ENCODE data around the gene DLGAP1. TPM values are rescaled to one million over a fixed set of nuclear protein-coding genes. Genes with fewer than 3 reads are reported as not detected.

The DLGAP1 gene
- total RNA-seq, 1 donor from 2014 or later, result 18.5 TPM

DNA sequence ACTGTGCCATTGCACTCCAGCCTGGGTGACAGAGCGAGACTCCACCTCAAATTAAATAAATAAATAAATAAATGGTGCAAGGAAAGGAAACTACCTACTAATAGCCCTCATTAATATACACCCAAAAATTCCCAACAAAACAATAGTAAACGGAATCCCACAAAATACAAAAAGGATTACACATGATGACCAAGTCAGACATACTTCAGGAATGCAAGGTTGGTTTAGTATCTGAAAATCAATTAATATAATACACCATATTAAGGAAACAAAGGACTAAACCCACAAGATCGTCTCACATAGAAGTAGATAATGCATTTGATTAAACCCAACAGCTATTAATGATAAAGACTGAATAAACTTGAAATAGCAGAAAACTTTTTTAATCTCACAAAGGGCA, 697.7 kb downstream of the DLGAP1 start:
- H3K79me2 ChIP-seq (ENCODE audit: low read depth), result no peaks in the 10 kb centered on the region
- H3K9ac ChIP-seq, result no peak overlapping the region
- H3F3A ChIP-seq (ENCODE audit: low read depth), result no peaks in the 10 kb centered on the region
- no peak overlapping the region for H3K4me3 ChIP-seq
- DNase-seq (ENCODE audit: low spot score), result no peak
- no peak overlapping the region for H3K27ac Mint-ChIP-seq
- no peaks in the 10 kb centered on the region for H3K27me3 Mint-ChIP-seq (ENCODE audit: insufficient read depth, low read depth)
- H3K4me1 Mint-ChIP-seq, result no peaks in the 10 kb centered on the region
- no peak overlapping the region for H3K27ac ChIP-seq
- H3K4me1 ChIP-seq, result peaks cover under 1% of the 10 kb centered on the region
- no peaks in the 10 kb centered on the region for H3K27me3 ChIP-seq
- no peak overlapping the region for H3K4me3 Mint-ChIP-seq
- H2AFZ ChIP-seq (replicated peaks), result no peak overlapping the region
- H3K36me3 ChIP-seq, result no peaks in the 10 kb centered on the region
- no peaks in the 10 kb centered on the region for H4K20me1 ChIP-seq (ENCODE audit: low read depth)
- no peak for TF ChIP-seq EZH2 (IDR thresholded peaks at IDR 0.05)
- TF ChIP-seq, protein P1, sequence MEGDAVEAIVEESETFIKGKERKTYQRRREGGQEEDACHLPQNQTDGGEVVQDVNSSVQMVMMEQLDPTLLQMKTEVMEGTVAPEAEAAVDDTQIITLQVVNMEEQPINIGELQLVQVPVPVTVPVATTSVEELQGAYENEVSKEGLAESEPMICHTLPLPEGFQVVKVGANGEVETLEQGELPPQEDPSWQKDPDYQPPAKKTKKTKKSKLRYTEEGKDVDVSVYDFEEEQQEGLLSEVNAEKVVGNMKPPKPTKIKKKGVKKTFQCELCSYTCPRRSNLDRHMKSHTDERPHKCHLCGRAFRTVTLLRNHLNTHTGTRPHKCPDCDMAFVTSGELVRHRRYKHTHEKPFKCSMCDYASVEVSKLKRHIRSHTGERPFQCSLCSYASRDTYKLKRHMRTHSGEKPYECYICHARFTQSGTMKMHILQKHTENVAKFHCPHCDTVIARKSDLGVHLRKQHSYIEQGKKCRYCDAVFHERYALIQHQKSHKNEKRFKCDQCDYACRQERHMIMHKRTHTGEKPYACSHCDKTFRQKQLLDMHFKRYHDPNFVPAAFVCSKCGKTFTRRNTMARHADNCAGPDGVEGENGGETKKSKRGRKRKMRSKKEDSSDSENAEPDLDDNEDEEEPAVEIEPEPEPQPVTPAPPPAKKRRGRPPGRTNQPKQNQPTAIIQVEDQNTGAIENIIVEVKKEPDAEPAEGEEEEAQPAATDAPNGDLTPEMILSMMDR (IDR thresholded peaks at IDR 0.05), result no peak
- no peak for TF ChIP-seq EZH2phosphoT487 (IDR thresholded peaks at IDR 0.05)
- H3K9me3 ChIP-seq (ENCODE audit: low read depth), result peaks cover 4% of the 10 kb centered on the region
- peaks cover 11% of the 10 kb centered on the region for H3K9me3 Mint-ChIP-seq
- H3K4me2 ChIP-seq, result no peak overlapping the region
- no peaks in the 10 kb centered on the region for H3K36me3 Mint-ChIP-seq

DNA sequence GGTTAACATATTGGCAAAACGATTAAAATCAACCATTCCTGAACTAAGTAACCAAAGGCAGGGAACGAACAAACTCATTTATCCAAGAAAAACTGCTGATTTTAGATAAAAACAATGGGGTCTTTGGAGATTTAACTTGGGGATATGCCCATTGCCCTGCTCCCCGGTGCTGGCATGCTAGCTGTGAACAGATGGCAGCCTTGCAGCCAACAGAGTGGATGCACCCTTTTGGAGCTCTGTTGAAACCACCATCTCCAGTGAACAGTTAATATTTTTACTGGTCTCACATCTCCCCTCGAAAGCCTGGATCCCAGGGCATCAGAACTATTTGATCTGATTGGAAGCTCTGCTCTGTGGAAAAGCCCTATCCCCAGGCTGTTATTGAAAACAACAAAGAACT, 702.0 kb downstream of the DLGAP1 start:
- H3K27me3 ChIP-seq, result no peaks in the 10 kb centered on the region
- peaks cover 4% of the 10 kb centered on the region for H3K9me3 ChIP-seq (ENCODE audit: low read depth)
- H3K4me1 ChIP-seq, result no peaks in the 10 kb centered on the region
- no peak overlapping the region for H3K4me3 Mint-ChIP-seq
- H3K9me3 Mint-ChIP-seq, result peaks cover 9% of the 10 kb centered on the region
- TF ChIP-seq, protein P1 (IDR thresholded peaks at IDR 0.05), result no peak
- TF ChIP-seq EZH2phosphoT487 (IDR thresholded peaks at IDR 0.05), result no peak
- TF ChIP-seq EZH2 (IDR thresholded peaks at IDR 0.05), result no peak
- H4K20me1 ChIP-seq (ENCODE audit: low read depth), result no peaks in the 10 kb centered on the region
- no peak overlapping the region for H3K4me2 ChIP-seq
- H3K36me3 Mint-ChIP-seq, result no peaks in the 10 kb centered on the region
- no peak overlapping the region for H3K27ac ChIP-seq
- no peaks in the 10 kb centered on the region for H3K36me3 ChIP-seq
- H3K9ac ChIP-seq, result no peak overlapping the region
- no peak for DNase-seq (ENCODE audit: low spot score)
- no peak overlapping the region for H3K27ac Mint-ChIP-seq
- H3K27me3 Mint-ChIP-seq (ENCODE audit: insufficient read depth, low read depth), result no peaks in the 10 kb centered on the region
- H2AFZ ChIP-seq (replicated peaks), result no peak overlapping the region
- H3K4me3 ChIP-seq, result no peak overlapping the region
- no peaks in the 10 kb centered on the region for H3K79me2 ChIP-seq (ENCODE audit: low read depth)
- H3K4me1 Mint-ChIP-seq, result no peaks in the 10 kb centered on the region
- H3F3A ChIP-seq (ENCODE audit: low read depth), result no peaks in the 10 kb centered on the region

DNA sequence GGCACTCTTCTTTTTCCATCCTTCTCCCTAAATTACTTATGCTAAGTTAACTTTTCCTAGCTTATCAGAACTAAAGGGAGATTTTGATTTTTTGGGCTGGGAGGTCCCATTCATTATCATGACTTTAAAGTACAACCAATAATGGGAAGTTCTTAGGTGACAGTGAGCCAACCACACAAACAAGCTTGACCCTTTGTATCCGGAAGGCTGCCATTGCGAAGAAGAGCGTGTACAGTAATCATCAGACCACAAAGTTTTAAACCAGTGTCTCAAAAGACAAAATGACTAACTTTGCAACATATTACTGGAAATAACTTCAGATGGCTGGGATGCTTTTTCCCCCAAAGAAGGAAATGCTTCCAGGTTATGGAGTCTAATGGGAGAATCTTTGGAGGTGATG, 707.0 kb downstream of the DLGAP1 start:
- no peaks in the 10 kb centered on the region for H3K4me1 ChIP-seq

More for the DNA sequence above, 707.0 kb downstream of the DLGAP1 start:
- Histone ChIP-seq H2AFZ (replicated peaks) (no peak overlapping the region), H3K4me2 (no peak overlapping the region), H3K27me3 (no peaks in the 10 kb centered on the region), H3F3A (ENCODE audit: low read depth) (no peaks in the 10 kb centered on the region), H3K4me3 (no peak overlapping the region), H3K9me3 (ENCODE audit: low read depth) (no peaks in the 10 kb centered on the region), H3K36me3 (no peaks in the 10 kb centered on the region), H3K79me2 (ENCODE audit: low read depth) (no peaks in the 10 kb centered on the region), H3K27ac (no peak overlapping the region), H4K20me1 (ENCODE audit: low read depth) (no peaks in the 10 kb centered on the region), H3K9ac (no peak overlapping the region)
- Mint-ChIP-seq H3K9me3 (peaks cover 2% of the 10 kb centered on the region), H3K36me3 (no peaks in the 10 kb centered on the region), H3K27ac (no peak overlapping the region), H3K27me3 (ENCODE audit: insufficient read depth, low read depth) (no peaks in the 10 kb centered on the region), H3K4me1 (no peaks in the 10 kb centered on the region), H3K4me3 (no peak overlapping the region)
- no peak for DNase-seq (ENCODE audit: low spot score)
- TF ChIP-seq, protein P1 (IDR thresholded peaks at IDR 0.05), result no peak
- TF ChIP-seq EZH2 (IDR thresholded peaks at IDR 0.05) (no peak), EZH2phosphoT487 (IDR thresholded peaks at IDR 0.05) (no peak)
